K562 (cell line): ENCODE data around the gene XYLB. TPM values are rescaled to one million over a fixed set of nuclear protein-coding genes. Genes with fewer than 3 reads are reported as not detected.

Experiments
- ARID2 ChIP-seq: fragments of 450-650 bp; IDR thresholded peaks from 2 replicates; pipeline ENCODE4 v1.6.1; 2017; ENCODE audit warnings: antibody characterized with exemption, mild to moderate bottlenecking
- ATF2 ChIP-seq: sonication (generic); formaldehyde crosslinking; IDR thresholded peaks from 2 replicates; pipeline ENCODE4 v1.8.1; 2022; ENCODE audit warnings: missing genetic modification reagents
- CBX8 ChIP-seq: fragments of 200-600 bp; sonication (generic); IDR thresholded peaks from 2 replicates; pipeline ENCODE4 v1.6.1; 2012; ENCODE audit warnings: borderline replicate concordance, mixed run types, low read depth, mild to moderate bottlenecking, moderate library complexity, mixed read lengths, low read length, control low read depth, inconsistent platforms; ENCODE audit not compliant: poor library complexity, severe bottlenecking; ENCODE audit errors: extremely low read depth
- CHD4 ChIP-seq: fragments of 200-600 bp; sonication (generic); IDR thresholded peaks from 3 replicates; pipeline ENCODE4 v1.6.1; 2012; ENCODE audit warnings: low read depth, mild to moderate bottlenecking, mixed read lengths, low read length, inconsistent platforms; ENCODE audit not compliant: insufficient read depth, insufficient replicate concordance, poor library complexity, severe bottlenecking
- FIP1L1 ChIP-seq: fragments of 200-400 bp; formaldehyde crosslinking; IDR thresholded peaks from 2 replicates; pipeline ENCODE4 v1.6.1; 2018; ENCODE audit warnings: mild to moderate bottlenecking, low read depth, low read length; ENCODE audit not compliant: poor library complexity, severe bottlenecking
- HNRNPL ChIP-seq: fragments of 200-400 bp; formaldehyde crosslinking; IDR thresholded peaks from 2 replicates; pipeline ENCODE4 v1.6.1; 2017; ENCODE audit warnings: low read depth, mild to moderate bottlenecking, low read length
- ILK ChIP-seq: fragments of 450-650 bp; IDR thresholded peaks from 2 replicates; pipeline ENCODE4 v1.6.1; 2016; ENCODE audit warnings: missing genetic modification characterization, low read depth, mild to moderate bottlenecking, missing compliant biosample characterization, moderate library complexity, borderline replicate concordance
- MTA3 ChIP-seq: fragments of 450-650 bp; formaldehyde crosslinking; IDR thresholded peaks from 2 replicates; pipeline ENCODE4 v1.6.1; 2017; ENCODE audit warnings: mild to moderate bottlenecking, borderline replicate concordance
- NCOA2 ChIP-seq, 2 experiments: fragments of 450-650 bp; IDR thresholded peaks; 2 replicates each; pipeline ENCODE4 v1.6.1; 2018; ENCODE audit warnings: mild to moderate bottlenecking in 2 of 2, moderate library complexity in 1 of 2; ENCODE audit not compliant: partially characterized antibody in 2 of 2
- PRDM10 ChIP-seq: fragments of 450-650 bp; IDR thresholded peaks from 2 replicates; pipeline ENCODE4 v1.6.1; 2018; ENCODE audit not compliant: partially characterized antibody
- RBM22 ChIP-seq: fragments of 200-400 bp; formaldehyde crosslinking; IDR thresholded peaks from 2 replicates; pipeline ENCODE4 v1.6.1; 2018; ENCODE audit warnings: low read length, low read depth; ENCODE audit not compliant: poor library complexity, severe bottlenecking
- SAFB ChIP-seq: fragments of 200-400 bp; formaldehyde crosslinking; IDR thresholded peaks from 2 replicates; pipeline ENCODE4 v1.6.1; 2017; ENCODE audit warnings: low read depth, low read length, borderline replicate concordance
- USF2 ChIP-seq: sonication (generic); formaldehyde crosslinking; IDR thresholded peaks from 2 replicates; pipeline ENCODE4 v1.5.0; 2020; ENCODE audit warnings: missing genetic modification reagents
- WHSC1 ChIP-seq: IDR thresholded peaks from one replicate; pipeline ENCODE4 v1.6.1; 2012; ENCODE audit warnings: low read length, control low read depth, inconsistent platforms
- XRCC4 ChIP-seq: IDR thresholded peaks from one replicate; pipeline ENCODE4 v1.6.1; 2011; ENCODE audit not compliant: insufficient read depth, insufficient read length; ENCODE audit errors: extremely low read depth
- ZBTB12 ChIP-seq: fragments of 250-450 bp; sonication (Bioruptor Pico); IDR thresholded peaks from 2 replicates; pipeline ENCODE4 v1.4.0; 2020
- polyA plus RNA-seq, 8 experiments: library from polyadenylated mRNA; depleted of rRNA in 4 of 8; stranded (reverse) in 5 of 8; unstranded in 3 of 8; fragments of >200 nt; fragmentation: Nextera tagmentation in 2 of 8; fragmentation: Illumina TruSeq in 1 of 8; extraction: Ambion mirVana in 2 of 8; extraction: Trizol in 1 of 8; gene quantifications; 2 replicates each; pipeline versions ENCODE4 v1.2.1 to v1.2.3, GENCODE V29; 2011 to 2014; ENCODE audit warnings: inconsistent platforms in 1 of 8, missing spikeins in 1 of 8
- total RNA-seq, 7 experiments: library from RNA; depleted of rRNA in 6 of 7; stranded (reverse); fragments of >200 nt in 6 of 7; fragmentation: Illumina TruSeq in 2 of 7; extraction: Trizol in 2 of 7; gene quantifications; 2 replicates each; pipeline versions ENCODE4 v1.2.1 to v1.2.3, GENCODE V29; 2011 to 2021; ENCODE audit warnings: low replicate concordance in 1 of 7

The XYLB gene
- total and polyA plus RNA-seq, 9 of the 15 experiments (the other 6 are each of a cell fraction or from before 2014, with no cell fraction given) = 4.0 to 20.2 (median 13.2) TPM

GRCh38 chr3:38346587-38347410 lies at the start of gene XYLB (continued):
- no peak for TF ChIP-seq XRCC4
- peak; percentile 85 for TF ChIP-seq FIP1L1
- peak; percentile 100 for TF ChIP-seq ARID2
- TF ChIP-seq SAFB = peak; percentile 96
- peak; percentile 96 for TF ChIP-seq MTA3
- TF ChIP-seq CHD4 = no peak
- no peak for TF ChIP-seq CBX8
- peak; percentile 88 for TF ChIP-seq USF2 (CRISPR knock-in tag)
- no peak for TF ChIP-seq ILK (tag)
- TF ChIP-seq RBM22 = peak; percentile 36
- no peak for TF ChIP-seq NCOA2 (IDR thresholded peaks at IDR 0.05; ENCODE audit: partially characterized antibody in 2 of 2)
- no peak for TF ChIP-seq WHSC1
- no peak; the same call in 1 of the 2 replicates for TF ChIP-seq ZBTB12 (CRISPR knock-in tag)
- TF ChIP-seq HNRNPL = peak; percentile 94; the same call in 1 of the 2 replicates
- peak; percentile 80 for TF ChIP-seq PRDM10
- peak; percentile 82; the same call in 1 of the 2 replicates for TF ChIP-seq ATF2 (CRISPR knock-in tag)
